NCI-H2196 treated with DMSO at 0.1 percent for 48 hours (cell line): ENCODE data around the gene CSAG2.
"Not testable (repeated sequence)": the region's sequence is repeated elsewhere in the genome, so short reads cannot be mapped to it uniquely, and the experiment has no call there.

Experiments
- DNase-seq: peaks from one replicate; lab custom pipeline; 2025; ENCODE audit not compliant: unreplicated experiment; lab: John Stamatoyannopoulos, UW

CSAG2 gene, protein sequence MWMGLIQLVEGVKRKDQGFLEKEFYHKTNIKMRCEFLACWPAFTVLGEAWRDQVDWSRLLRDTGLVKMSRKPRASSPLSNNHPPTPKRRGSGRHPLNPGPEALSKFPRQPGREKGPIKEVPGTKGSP

DNA sequence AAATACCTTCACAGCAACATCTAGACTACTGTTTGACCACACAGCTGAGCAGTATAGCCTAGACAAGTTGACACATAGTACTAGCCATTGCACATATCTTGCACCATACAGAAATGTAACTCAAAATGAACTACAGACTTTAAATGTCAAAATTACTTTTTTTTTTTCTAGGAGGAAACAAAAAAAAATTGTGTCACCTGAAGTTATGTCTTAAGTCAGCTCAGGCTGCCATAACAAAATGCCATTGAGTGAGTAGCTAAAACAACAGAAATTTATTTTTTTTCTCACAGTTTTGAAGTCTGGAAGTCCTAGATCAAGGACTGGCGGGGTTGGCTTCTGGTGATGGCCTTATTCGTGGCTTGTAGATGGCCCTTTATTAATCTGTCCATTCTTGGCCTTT, at the start of gene CSAG2:
TSS of gene CSAG2 (minus strand) at position 101 of the 400 bp plus-strand sequence. CDS start 161 bp downstream, outside the sequence.
- not testable (repeated sequence) for DNase-seq

DNA sequence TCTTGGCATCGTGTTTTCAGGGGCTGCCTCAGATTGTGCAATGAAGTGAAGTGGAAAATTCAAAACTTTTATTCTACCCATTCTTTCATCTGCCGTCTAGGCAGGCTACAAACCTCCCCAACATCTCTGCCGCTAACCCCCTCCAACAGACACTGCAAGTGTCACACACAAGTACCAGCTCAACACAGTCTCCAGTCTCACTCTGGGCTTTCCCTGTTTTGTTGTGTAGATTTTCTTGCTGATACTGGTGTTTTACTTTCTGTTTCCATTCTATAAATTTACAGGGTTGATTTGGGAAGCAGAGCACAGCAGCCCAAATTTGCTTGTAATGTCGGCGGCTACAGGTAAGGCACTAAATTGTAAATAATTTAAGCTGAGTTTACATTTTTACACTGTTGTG, 45.8 kb upstream of the CSAG2 start:
- DNase-seq, result not testable (repeated sequence)

DNA sequence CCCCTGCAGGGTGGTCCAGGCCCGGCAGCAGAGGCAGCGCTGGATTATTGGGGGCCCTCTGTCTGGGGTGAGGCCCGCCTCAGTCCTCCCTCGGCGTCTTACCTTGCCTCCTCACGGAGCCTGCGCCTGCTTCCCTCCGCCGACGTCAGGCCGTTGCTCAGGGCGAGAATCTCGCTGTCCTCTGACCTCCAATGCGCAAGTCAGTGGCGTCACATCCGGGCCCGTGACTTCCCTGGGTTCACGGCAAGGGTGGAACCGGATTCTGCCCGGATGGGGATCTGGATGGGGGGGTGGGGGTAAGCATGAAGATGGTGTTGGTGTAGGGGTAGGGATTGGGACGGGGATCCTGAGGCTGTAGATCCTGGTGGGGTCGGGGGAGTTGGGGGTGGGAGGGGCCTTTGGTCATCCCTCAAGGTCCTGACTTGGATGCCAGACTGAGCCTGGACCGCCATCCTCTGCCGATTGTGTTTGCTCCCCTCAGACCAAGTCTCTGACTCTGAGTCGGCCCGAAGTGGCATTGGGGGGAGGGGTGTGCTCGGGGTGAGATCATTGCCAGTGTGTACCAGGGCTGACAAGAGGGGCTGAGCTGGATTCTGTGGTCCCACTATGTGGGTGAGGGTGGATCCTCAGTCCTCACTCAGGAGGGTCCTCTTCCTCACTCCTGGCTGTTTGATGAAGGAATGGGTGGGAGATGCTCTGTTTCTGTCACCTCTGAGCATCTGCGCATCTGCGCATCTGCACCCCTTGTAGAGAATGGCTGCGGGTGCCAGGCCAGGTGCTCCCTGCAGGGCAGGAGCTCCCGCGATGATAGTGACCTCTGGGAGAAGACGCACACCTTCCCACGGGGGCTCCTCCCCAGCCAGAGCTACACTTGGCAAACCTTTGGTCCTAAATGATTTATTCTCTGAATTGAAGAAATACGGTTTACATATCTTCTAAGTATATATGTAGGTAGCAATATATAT, 44.9 kb upstream of the CSAG2 start, which contains the start of gene MAGEA2:
TSS of gene MAGEA2 (minus strand) at position 157 of the 965 bp plus-strand sequence. CDS start 2,479 bp downstream, outside the sequence.
- not testable (repeated sequence) for DNase-seq

DNA sequence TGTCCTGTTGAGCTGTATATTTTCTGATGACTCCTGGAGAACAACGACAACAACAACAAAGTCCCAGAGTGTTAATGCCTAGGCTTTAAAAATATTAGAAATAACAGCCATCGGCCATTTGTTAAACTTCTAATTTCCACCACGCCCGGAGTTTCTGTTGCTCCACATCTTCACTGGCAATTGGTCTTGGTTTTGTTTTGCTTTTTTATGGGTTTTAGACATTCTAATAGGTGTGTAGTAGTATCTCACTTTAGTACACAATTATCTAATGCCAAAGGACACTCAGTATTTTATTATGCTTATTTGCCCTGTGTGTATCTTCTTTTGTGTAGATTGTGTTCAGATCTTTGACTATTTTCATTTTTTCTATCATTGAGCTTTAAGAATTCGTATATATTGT, 29.5 kb upstream of the CSAG2 start:
- DNase-seq, result no peak

DNA sequence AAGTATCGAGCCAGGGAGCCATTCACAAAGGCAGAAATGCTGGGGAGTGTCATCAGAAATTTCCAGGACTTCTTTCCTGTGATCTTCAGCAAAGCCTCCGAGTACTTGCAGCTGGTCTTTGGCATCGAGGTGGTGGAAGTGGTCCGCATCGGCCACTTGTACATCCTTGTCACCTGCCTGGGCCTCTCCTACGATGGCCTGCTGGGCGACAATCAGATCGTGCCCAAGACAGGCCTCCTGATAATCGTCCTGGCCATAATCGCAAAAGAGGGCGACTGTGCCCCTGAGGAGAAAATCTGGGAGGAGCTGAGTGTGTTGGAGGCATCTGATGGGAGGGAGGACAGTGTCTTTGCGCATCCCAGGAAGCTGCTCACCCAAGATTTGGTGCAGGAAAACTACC, 27.5 kb upstream of the CSAG2 start:
- DNase-seq, result not testable (repeated sequence)

DNA sequence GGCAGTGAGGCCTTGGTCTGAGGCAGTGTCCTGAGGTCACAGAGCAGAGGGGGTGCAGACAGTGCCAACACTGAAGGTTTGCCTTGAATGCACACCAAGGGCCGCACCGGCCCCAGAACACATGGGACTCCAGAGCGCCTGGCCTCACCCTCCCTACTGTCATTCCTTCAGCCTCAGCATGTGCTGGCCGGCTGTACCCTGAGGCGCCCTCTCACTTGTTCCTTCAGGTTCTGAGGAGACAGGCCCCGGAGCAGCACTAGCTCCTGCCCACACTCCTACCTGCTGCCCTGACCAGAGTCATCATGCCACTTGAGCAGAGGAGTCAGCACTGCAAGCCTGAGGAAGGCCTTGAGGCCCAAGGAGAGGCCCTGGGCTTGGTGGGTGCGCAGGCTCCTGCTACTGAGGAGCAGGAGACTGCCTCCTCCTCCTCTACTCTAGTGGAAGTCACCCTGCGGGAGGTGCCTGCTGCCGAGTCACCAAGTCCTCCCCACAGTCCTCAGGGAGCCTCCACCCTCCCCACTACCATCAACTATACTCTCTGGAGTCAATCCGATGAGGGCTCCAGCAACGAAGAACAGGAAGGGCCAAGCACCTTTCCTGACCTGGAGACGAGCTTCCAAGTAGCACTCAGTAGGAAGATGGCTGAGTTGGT, 26.9 kb upstream of the CSAG2 start:
- no peak for DNase-seq

DNA sequence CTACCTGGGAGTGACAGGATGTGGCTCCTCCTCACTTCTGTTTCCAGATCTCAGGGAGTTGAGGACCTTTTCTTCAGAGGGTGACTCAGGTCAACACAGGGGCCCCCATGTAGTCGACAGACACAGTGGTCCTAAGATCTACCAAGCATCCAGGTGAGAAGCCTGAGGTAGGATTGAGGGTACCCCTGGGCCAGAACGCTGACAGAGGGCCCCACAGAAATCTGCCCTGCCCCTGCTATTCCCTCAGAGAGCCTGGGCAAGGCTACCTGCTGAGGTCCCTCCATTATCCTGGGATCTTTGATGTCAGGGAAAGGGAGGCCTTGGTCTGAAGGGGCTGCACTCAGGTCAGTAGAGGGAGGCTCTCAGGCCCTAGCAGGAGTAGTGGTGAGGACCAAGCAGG, 26.0 kb upstream of the CSAG2 start:
- no peak for DNase-seq

DNA sequence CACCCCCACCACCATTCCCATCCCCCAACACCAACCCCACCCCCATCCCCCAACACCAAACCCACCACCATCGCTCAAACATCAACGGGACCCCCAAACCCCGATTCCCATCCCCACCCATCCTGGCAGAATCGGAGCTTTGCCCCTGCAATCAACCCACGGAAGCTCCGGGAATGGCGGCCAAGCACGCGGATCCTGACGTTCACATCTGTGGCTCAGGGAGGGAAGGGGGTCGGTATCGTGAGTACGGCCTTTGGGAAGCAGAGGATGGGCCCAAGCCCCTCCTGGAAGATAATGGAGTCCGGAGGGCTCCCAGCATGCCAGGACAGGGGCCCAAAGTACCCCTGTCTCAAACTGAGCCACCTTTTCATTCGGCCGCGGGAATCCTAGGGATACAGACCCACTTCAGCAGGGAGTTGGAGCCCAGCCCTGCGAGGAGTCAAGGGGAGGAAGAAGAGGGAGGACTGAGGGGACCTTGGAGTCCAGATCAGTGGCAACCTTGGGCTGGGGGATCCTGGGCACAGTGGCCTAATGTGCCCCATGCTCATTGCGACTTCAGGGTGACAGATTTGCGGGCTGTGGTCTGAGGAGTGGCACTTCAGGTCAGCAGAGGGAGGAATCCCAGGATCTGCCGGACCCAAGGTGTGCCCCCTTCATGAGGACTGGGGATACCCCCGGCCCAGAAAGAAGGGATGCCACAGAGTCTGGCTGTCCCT, 25.2 kb upstream of the CSAG2 start:
- not testable (repeated sequence) for DNase-seq

DNA sequence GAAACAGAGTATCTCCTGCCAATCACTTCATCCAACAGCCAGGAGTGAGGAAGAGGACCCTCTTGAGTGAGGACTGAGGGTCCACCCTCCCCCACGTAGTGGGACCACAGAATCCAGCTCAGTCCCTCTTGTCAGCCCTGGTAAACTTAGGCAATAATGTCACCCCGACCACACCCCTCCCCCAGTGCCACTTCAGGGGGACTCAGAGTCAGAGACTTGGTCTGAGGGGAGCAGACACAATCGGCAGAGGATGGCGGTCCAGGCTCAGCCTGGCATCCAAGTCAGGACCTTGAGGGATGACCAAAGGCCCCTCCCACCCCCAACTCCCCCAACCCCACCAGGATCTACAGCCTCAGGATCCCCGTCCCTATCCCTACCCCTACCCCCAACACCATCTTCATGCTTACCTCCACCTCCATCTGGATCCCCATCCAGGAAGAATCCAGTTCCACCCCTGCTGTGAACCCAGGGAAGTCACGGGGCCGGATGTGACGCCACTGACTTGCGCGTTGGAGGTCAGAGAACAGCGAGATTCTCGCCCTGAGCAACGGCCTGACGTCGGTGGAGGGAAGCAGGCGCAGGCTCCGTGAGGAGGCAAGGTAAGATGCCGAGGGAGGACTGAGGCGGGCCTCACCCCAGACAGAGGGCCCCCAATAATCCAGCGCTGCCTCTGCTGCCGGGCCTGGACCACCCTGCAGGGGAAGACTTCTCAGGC, 24.3 kb upstream of the CSAG2 start, which contains the start of the genes CSAG1 and MAGEA12:
TSS of gene CSAG1 (minus strand) at position 461 of the 715 bp plus-strand sequence. CDS start 1,261 bp downstream, outside the sequence.
TSS of gene MAGEA12 (plus strand) at position 497 of the 715 bp plus-strand sequence. CDS start 2,405 bp downstream, outside the sequence.
- no peak for DNase-seq

DNA sequence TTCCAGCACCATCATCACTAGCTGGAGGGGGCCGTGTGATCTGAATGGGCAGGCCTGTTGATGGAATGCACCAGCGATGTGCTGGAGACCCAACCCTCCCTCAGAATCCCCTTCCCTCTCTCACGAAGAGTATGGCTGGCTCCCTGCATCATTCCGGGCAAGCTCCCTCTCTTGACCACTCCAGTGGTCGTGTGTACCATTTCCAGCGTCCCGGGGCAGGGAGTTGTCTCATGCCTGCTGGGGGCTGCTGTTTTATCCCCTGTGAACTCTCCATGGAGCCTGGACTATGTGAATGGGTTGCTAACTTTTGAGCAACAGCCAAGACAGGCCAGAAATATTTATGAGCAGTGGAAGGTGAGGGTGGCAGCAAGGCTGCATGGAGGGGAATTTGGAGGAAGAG, 16.3 kb upstream of the CSAG2 start:
- DNase-seq, result no peak

DNA sequence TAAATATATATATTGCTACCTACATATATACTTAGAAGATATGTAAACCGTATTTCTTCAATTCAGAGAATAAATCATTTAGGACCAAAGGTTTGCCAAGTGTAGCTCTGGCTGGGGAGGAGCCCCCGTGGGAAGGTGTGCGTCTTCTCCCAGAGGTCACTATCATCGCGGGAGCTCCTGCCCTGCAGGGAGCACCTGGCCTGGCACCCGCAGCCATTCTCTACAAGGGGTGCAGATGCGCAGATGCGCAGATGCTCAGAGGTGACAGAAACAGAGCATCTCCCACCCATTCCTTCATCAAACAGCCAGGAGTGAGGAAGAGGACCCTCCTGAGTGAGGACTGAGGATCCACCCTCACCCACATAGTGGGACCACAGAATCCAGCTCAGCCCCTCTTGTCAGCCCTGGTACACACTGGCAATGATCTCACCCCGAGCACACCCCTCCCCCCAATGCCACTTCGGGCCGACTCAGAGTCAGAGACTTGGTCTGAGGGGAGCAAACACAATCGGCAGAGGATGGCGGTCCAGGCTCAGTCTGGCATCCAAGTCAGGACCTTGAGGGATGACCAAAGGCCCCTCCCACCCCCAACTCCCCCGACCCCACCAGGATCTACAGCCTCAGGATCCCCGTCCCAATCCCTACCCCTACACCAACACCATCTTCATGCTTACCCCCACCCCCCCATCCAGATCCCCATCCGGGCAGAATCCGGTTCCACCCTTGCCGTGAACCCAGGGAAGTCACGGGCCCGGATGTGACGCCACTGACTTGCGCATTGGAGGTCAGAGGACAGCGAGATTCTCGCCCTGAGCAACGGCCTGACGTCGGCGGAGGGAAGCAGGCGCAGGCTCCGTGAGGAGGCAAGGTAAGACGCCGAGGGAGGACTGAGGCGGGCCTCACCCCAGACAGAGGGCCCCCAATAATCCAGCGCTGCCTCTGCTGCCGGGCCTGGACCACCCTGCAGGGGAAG, 5.0 kb upstream of the CSAG2 start, which contains the start of gene MAGEA2B:
TSS of gene MAGEA2B (plus strand) at position 814 of the 973 bp plus-strand sequence. CDS start 2,479 bp downstream, outside the sequence.
- DNase-seq, result not testable (repeated sequence)

DNA sequence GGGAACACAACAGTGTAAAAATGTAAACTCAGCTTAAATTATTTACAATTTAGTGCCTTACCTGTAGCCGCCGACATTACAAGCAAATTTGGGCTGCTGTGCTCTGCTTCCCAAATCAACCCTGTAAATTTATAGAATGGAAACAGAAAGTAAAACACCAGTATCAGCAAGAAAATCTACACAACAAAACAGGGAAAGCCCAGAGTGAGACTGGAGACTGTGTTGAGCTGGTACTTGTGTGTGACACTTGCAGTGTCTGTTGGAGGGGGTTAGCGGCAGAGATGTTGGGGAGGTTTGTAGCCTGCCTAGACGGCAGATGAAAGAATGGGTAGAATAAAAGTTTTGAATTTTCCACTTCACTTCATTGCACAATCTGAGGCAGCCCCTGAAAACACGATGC, 4.1 kb upstream of the CSAG2 start:
- DNase-seq, result not testable (repeated sequence)

DNA sequence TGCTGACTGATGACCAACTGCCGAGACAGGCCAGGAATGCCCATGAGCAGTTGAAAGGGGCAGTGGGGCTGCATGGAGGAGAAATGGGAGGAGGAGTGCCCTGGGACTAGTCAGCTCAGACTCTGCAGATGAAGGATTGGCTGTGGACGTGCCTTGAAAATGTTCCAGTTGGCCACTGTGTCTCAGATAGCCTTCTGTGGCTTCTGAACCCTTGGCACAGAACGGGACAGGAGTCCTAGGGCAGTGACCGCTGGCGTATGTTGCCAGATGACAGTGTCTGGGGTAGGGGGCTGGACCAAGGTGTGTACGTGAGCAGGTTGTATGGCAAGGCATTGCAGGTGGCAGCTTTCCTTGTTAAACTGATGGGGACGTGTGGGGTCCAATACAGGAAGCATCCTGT, 2.6 kb downstream of the CSAG2 start:
- DNase-seq, result not testable (repeated sequence)

DNA sequence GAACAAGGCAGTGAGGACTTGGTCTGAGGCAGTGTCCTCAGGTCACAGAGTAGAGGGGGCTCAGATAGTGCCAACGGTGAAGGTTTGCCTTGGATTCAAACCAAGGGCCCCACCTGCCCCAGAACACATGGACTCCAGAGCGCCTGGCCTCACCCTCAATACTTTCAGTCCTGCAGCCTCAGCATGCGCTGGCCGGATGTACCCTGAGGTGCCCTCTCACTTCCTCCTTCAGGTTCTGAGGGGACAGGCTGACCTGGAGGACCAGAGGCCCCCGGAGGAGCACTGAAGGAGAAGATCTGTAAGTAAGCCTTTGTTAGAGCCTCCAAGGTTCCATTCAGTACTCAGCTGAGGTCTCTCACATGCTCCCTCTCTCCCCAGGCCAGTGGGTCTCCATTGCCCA, 8.7 kb downstream of the CSAG2 start:
- DNase-seq, result not testable (repeated sequence)

DNA sequence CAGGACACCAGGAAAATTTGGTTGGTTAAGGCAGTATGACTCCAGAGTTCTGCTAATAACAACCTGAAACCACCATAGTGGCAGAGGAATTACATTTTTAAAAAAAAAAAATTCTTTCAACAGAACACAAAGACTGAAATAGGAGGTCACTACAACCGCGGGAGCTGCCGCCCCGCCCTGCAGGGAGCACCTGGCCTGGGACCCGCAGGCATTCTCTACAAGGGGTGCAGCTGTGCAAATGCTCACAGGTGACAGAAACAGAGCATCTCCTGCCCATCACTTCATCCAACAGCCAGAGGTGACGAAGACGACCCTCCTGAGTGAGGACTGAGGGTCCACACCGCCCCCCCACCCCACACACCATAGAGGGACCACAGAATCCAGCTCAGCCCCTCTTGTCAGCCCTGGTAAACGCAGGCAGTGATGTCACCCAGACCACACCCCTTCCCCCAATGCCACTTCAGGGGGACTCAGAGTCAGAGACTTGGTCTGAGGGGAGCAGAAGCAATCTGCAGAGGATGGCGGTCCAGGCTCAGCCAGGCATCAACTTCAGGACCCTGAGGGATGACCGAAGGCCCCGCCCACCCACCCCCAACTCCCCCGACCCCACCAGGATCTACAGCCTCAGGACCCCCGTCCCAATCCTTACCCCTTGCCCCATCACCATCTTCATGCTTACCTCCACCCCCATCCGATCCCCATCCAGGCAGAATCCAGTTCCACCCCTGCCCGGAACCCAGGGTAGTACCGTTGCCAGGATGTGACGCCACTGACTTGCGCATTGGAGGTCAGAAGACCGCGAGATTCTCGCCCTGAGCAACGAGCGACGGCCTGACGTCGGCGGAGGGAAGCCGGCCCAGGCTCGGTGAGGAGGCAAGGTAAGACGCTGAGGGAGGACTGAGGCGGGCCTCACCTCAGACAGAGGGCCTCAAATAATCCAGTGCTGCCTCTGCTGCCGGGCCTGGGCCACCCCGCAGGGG, 10.8 kb downstream of the CSAG2 start, which contains the start of gene MAGEA3:
TSS of gene MAGEA3 (plus strand) at position 843 of the 980 bp plus-strand sequence. CDS start 2,039 bp downstream, outside the sequence.
- DNase-seq, result not testable (repeated sequence)

DNA sequence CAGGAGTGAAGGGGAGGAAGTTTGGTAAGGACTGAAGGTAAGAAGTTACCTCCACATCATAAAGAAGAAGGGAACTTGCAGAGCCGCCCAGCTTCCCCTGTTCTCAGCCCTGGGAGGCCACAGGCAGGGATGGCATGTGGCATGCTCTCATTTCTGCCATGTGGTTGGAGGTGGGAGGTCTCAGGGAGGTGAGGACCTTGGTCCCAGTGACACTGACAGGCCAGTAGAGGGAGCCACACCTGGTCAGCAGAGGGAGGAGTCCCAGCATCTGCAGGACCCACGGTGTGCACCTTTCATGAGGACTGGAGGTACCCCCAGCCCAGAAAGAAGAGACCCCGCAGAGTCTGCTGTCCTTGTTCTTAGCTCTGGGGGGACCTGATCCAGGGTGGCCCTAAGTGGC, 28.1 kb downstream of the CSAG2 start:
- not testable (repeated sequence) for DNase-seq

DNA sequence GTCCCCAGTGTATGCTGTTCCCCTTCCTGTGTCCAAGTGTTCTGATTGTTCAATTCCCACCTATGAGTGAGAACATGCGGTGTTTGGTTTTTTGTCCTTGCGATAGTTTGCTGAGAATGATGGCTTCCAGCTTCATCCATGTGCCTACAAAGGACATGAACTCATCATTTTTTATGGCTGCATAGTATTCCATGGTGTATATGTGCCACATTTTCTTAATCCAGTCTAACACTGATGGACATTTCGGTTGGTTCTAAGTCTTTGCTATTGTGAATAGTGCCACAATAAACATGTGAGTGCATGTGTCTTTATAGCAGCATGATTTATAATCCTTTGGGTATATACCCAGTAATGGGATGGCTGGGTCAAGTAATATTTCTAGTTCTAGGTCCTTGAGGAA, 34.4 kb downstream of the CSAG2 start:
- not testable (repeated sequence) for DNase-seq
